Measurements from ENCODE around the gene OR5P2.

DNA sequence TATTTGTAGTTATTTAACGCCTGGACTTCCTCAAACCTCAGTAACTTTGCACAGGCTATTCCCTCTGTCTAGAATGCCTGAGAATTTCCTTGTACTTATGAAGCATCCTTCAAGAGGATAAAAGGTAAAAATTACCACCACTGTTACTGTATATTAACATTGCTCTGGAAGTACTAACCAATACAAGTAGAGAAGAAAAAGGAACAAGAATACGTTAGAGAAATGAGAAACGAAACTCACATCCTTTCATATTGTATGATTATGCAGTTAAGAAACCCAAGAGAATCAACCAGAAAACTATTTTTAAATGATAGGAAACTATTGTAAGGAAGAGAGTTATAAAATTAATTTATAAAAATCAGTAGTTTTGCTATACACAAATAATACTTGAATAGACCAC lies 48.2 kb upstream of the OR5P2 start:
- TF ChIP-seq, protein P1, sequence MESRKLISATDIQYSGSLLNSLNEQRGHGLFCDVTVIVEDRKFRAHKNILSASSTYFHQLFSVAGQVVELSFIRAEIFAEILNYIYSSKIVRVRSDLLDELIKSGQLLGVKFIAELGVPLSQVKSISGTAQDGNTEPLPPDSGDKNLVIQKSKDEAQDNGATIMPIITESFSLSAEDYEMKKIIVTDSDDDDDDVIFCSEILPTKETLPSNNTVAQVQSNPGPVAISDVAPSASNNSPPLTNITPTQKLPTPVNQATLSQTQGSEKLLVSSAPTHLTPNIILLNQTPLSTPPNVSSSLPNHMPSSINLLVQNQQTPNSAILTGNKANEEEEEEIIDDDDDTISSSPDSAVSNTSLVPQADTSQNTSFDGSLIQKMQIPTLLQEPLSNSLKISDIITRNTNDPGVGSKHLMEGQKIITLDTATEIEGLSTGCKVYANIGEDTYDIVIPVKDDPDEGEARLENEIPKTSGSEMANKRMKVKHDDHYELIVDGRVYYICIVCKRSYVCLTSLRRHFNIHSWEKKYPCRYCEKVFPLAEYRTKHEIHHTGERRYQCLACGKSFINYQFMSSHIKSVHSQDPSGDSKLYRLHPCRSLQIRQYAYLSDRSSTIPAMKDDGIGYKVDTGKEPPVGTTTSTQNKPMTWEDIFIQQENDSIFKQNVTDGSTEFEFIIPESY (IDR thresholded peaks at IDR 0.05; ENCODE audit: borderline replicate concordance, low read depth) = no peak
- TF ChIP-seq, protein P2, sequence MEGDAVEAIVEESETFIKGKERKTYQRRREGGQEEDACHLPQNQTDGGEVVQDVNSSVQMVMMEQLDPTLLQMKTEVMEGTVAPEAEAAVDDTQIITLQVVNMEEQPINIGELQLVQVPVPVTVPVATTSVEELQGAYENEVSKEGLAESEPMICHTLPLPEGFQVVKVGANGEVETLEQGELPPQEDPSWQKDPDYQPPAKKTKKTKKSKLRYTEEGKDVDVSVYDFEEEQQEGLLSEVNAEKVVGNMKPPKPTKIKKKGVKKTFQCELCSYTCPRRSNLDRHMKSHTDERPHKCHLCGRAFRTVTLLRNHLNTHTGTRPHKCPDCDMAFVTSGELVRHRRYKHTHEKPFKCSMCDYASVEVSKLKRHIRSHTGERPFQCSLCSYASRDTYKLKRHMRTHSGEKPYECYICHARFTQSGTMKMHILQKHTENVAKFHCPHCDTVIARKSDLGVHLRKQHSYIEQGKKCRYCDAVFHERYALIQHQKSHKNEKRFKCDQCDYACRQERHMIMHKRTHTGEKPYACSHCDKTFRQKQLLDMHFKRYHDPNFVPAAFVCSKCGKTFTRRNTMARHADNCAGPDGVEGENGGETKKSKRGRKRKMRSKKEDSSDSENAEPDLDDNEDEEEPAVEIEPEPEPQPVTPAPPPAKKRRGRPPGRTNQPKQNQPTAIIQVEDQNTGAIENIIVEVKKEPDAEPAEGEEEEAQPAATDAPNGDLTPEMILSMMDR (IDR thresholded peaks at IDR 0.05) = no peak
- TF ChIP-seq NRF1 (IDR thresholded peaks at IDR 0.05; ENCODE audit: low read depth, low read length) = no peak
- TF ChIP-seq, protein P3, sequence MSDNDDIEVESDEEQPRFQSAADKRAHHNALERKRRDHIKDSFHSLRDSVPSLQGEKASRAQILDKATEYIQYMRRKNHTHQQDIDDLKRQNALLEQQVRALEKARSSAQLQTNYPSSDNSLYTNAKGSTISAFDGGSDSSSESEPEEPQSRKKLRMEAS (IDR thresholded peaks at IDR 0.05; ENCODE audit: low read depth) = no peak

All from SK-N-SH (cell line).